IPS-NIHi7 (cell line): Measurements from ENCODE around the gene CCDC170.
"Not testable (repeated sequence)": the region's sequence is repeated elsewhere in the genome, so short reads cannot be mapped to it uniquely, and the experiment has no call there.

Experiments used
- DNase-seq: peaks from one replicate; pipeline ENCODE4 v3.0.0; 2012; ENCODE audit warnings: mixed read lengths; ENCODE audit errors: extremely low spot score

CCDC170 gene

GRCh38 chr6:151493804-151494234 is at the start of gene CCDC170:
Gene CCDC170 (plus strand): TSS chr6:151494017. CDS start chr6:151494129, 112 bp downstream.
- peak; percentile 62 for DNase-seq

DNA sequence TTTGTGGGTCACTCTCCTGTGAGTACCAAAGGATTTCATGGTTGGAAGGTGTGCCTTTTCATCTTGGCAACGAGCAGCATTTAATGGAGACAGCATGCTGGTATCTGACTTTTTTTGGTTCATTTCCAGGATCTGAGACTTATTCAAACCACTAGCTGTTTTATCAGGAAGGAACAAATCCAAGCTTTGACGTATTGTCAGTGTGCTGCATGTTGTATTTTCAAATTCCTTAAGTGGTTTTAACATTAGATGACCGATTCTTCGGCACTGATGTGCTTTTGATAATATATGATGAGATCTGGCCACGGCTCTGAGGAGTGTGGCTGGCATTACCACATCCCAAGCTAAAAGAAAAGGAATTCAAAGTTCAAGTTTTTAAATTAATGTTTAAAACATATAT is 48.3 kb upstream of the CCDC170 start:
- DNase-seq = no peak

DNA sequence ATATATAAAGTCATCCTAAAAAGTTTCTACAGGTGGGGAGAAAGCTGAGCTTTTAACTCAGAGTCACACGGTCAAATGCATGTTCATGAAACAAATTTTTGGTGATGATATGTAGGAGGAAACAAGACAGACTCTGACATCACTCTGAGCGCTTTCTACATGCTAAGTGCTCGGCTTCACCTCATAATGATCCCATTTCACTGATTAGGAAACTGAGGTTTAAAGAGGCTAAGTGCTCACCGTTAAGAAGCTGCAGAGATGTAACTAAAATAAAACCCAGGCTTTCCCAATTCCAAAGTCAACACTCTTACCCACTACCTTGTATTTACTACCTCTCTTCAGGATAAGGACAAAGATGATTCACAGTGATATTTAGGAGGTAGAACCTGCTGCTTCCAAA is 46.6 kb upstream of the CCDC170 start:
- DNase-seq = no peak

DNA sequence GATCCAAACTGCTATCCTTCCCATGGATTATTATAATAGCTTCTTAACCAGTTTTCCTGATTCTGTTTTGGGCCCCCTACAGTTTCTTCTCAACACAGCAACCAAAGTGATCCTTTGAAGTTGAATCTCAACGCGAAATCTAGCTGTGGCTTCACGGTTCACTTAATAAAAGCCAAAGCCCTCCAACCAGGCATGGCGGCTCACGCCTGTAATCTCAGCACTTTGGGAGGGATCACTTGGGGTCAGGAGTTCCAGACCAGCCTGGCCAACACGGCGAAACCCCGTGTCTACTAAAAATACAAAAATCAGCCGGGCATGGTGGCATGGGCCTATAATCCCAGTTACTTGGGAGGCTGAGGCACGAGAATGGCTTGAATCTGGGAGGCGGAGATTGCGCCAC is 45.2 kb upstream of the CCDC170 start:
- no peak for DNase-seq

DNA sequence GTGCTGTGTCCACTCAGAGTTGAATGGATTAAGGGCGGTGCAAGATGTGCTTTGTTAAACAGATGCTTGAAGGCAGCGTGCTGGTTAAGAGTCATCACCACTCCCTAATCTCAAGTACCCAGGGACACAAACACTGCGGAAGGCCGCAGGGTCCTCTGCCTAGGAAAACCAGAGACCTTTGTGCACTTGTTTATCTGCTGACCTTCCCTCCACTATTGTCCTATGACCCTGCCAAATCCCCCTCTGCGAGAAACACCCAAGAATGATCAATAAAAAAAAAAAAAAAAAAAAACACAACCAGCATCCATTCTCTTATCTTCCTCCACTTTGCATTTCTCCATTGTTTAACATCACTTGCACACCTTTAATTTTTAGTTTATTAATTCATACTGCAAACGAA is 42.9 kb upstream of the CCDC170 start:
- not testable (repeated sequence) for DNase-seq

- DNase-seq = no peak
Measured at GRCh38 chr6:151451417-151451949, 42.3 kb upstream of the CCDC170 start.

DNA sequence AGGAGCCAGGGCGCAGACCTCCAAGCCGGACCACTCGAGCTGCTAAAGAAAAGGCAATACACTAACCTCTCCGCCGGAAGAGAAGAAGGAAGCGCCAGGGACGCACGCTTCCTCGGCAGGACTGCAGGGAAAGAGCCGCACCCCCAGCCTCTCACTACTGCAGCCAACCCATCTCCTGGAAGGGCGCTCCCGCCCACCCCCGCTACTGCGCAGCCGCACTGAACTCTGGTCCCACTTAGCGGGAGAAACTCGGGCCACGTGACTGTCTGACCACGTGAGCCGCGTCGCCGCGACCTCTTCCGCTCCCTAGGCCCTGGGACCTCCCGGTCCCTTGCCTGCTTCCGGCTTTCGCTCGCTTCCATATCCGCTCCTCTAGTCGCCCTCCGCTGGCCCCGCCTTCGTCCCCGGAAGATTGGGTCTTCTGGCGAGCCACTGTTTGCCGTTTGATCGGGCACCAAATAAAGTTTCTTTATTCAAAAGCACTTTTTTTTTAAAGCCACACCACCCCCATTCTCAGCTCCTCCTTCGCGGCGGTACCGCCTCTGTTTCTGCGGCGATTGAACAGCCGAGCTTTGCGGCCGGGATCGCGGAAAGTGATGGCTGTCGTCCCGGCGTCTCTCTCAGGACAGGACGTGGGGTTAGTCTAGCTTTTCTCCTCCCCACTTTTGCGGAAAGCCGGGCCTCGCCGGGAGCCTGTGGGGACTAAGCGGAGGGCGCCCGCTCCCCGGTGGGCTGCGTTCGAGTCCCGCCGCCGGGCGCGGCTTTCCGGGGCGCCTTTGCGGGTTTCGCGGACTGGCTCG is 41.7 kb upstream of the CCDC170 start, which contains the start of gene RMND1:
Gene RMND1, minus strand, starts transcription at position 177 of the 800 bp plus-strand sequence. CDS start 6,315 bp downstream, outside the sequence.
- DNase-seq = peak; percentile 95

- DNase-seq = no peak
Measured at GRCh38 chr6:151452750-151453427, 40.9 kb upstream of the CCDC170 start.

GRCh38 chr6:151455751-151456398 is 37.9 kb upstream of the CCDC170 start:
- not testable (repeated sequence) for DNase-seq

GRCh38 chr6:151461673-151462072 is 32.1 kb upstream of the CCDC170 start:
- DNase-seq = no peak

DNA sequence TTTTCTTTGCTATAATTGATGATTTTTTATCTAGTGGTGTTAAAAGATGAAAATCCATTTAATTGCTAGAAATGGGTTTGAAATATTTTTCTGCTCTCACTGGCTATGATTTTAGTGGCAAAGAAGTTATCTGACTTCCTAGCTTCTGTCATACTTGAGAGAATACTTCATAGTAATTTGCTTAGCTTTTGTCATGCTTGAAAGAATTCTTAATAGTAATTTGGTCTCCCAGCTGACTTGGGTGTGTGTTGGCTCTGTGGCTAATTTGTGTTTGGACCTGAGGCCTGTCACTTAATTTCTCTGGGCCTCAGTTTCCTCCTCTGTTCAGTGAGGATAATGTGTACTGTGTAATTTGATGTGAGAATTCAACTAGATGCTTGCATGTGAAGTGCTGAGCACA is 29.1 kb upstream of the CCDC170 start:
- no peak for DNase-seq

GRCh38 chr6:151475653-151476523 is 17.9 kb upstream of the CCDC170 start:
- DNase-seq = peak; percentile 52

DNA sequence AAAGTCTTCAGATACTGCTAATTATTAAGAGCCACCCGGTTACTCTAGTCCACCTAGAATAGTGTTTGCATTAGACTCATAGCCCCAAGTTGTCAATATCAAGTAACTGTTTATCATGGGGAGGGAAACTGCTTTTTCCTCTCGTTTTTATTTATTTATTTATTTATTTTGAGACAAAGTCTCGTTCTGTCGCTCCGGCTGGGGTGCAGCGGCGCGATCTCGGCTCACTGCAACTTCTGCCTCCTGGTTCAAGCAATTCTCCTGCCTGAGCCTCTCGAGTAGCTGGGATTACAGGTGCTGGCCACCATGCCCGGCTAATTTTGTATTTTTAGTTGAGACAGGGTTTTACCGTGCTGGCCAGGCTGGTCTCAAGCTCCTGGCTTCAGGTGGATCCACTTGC is 16.1 kb upstream of the CCDC170 start:
- DNase-seq = no peak

- no peak for DNase-seq
Measured at GRCh38 chr6:151478670-151479069, 15.1 kb upstream of the CCDC170 start.

- DNase-seq = no peak
Measured at GRCh38 chr6:151481786-151482185, 12.0 kb upstream of the CCDC170 start.

GRCh38 chr6:151482290-151482689 is 11.5 kb upstream of the CCDC170 start:
- no peak for DNase-seq

DNA sequence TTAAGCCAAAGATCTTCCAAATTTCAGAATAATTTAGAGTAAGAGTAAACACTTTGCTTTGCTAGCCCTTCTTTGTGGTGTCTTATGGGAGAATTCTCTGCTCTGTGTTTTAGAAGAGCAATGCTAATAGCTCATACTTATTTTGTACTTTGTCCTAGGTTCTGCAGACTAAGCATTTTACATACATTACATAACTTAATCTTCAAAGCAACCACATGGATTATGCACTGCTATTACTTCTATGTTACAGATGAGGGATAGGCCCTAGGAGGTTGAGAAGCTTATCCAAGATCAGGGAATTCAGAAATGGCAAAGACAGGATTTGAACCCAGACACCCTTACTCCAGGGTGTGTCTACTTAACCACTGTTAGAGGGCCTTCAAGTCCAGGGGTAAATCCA is 9.8 kb upstream of the CCDC170 start:
- DNase-seq = no peak

DNA sequence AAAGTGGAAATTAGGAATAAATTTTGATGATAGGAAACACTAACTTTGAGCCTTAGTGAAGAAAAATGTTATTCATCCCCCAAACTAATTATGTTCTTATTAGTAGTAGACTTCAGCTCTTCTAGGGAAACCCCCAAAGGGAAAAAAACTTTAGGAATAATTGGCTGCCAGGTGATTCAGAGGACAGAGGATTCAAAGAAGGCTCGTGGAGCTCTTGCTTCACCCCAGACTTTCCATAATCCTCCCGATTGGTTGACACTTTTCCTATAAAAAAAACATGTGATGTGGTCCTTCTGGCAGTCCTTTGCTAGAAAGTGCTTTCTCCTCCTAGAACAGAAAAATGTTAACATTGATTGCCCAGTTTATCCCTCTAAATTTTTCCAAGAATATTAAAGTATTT is 5.6 kb upstream of the CCDC170 start:
- no peak for DNase-seq

DNA sequence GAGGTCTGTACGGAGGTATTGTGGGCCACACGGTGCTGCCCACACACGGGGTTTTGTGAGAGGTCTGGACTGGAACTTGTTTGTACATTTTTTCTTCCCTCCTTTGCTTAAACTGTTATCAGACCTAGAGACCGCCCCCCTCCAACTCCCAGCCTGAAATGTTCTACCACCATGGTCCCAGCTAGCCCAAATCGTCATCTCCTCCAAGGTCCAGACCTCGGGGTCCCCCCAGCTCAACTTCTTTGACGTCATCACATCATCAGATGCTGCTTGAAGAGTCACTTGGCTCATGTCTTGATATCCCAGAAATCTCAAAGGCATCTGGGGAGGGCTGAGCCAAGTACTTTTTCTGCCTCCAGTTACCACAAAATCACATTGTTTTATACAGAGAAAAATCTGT is 2.8 kb upstream of the CCDC170 start:
- DNase-seq = no peak

- no peak for DNase-seq
Measured at GRCh38 chr6:151493161-151493803, 535 bp upstream of the CCDC170 start.
